GM20431 (cell line): Measurements from ENCODE around the gene ALG12.

Source experiments
- in situ Hi-C: fragments of 300-500 bp; cut with MseI, MboI; formaldehyde crosslinking; loops from one replicate; pipeline ENCODE4 v1.15.0; 2020; ENCODE audit warnings: low sequenced_read_pairs; ENCODE audit not compliant: unreplicated experiment

Gene ALG12

DNA sequence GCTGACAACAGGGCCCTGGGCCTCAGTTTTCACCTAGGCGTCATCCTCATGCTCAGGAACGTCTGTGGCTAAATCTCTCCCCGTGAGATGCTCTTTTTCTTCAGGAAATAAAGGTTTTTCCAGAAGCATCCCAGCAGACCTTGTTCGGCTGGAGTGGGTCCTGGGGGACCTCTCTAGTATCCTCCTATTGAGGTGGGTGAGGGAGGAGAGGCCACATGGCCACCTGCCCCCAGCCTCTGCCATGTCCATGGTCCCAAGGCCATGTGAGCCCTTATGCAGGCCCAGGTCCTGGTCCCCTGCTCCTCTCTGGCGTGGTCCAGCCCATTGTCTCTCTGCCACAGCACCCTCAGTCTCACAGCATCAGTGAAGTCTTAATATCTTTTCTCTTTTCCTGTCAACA, 22.0 kb downstream of the ALG12 start:
- in situ Hi-C loops: no loop called here

- in situ Hi-C loops: no loop called here
Observed at GRCh38 chr22:49894322-49895054, 23.8 kb downstream of the ALG12 start.

DNA sequence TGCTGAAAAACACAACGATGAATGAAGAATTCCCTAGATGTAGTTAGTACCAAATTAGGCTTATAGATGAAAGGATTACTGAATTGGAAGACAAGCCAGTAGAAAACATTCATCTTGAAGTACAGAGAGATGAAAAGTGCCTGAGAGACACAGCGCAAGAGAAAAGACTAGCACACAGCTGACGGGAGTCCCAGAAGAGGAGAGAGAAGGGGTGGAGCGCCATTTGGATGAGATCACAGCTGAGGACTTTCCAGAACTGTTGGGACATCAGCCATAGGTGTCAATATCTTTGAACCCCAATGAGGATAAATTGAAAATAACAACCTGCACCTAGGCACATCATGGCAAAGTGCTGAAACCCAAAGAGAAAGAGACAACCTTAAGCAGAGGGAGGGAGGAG, 25.2 kb downstream of the ALG12 start:
- in situ Hi-C loops: no loop called here

GRCh38 chr22:49892226-49892899, 25.9 kb downstream of the ALG12 start:
- in situ Hi-C loops: no loop called here

- in situ Hi-C loops: no loop called here
Observed at GRCh38 chr22:49889071-49889470, 29.2 kb downstream of the ALG12 start.

GRCh38 chr22:49887702-49888101, 30.5 kb downstream of the ALG12 start:
- in situ Hi-C loops: no loop called here

- in situ Hi-C loops: no loop called here
Observed at GRCh38 chr22:49887064-49887451, 31.2 kb downstream of the ALG12 start.

DNA sequence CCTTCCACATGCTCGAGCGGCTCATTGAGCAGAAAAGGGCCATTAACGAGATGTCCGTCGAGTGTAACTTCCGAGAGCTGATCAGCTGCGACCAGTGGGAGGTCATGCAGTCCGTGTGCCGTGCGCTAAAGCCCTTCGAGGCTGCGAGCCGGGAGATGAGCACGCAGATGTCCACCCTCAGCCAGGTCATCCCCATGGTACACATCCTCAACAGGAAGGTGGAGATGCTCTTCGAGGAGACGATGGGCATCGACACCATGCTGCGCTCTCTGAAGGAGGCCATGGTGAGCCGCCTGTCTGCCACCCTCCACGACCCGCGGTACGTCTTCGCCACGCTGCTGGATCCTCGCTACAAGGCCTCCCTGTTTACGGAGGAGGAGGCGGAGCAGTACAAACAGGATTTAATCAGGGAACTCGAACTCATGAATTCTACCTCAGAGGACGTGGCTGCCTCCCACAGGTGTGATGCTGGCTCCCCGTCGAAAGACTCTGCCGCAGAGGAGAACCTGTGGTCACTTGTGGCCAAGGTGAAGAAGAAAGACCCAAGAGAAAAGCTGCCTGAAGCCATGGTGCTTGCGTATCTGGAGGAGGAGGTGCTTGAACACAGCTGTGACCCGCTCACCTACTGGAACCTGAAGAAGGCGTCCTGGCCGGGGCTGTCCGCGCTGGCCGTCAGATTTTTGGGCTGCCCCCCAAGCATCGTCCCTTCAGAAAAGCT, 31.7 kb downstream of the ALG12 start:
- in situ Hi-C loops: no loop called here

DNA sequence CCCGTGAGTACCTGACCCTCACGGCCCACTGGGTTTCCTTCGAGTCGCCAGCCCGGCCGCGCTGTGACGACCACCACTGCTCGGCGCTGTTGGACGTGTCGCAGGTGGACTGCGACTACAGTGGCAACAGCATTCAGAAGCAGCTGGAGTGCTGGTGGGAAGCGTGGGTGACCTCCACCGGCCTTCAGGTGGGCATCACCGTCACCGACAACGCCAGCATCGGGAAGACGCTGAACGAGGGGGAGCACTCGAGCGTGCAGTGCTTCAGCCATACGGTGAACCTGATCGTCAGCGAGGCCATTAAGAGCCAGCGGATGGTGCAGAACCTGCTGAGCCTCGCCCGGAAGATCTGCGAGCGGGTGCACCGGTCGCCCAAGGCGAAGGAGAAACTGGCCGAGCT, 32.4 kb downstream of the ALG12 start:
- in situ Hi-C loops: no loop called here

- in situ Hi-C loops: no loop called here
Observed at GRCh38 chr22:49885281-49885680, 33.0 kb downstream of the ALG12 start.

GRCh38 chr22:49884503-49885260, 33.6 kb downstream of the ALG12 start:
- in situ Hi-C loops: no loop called here

DNA sequence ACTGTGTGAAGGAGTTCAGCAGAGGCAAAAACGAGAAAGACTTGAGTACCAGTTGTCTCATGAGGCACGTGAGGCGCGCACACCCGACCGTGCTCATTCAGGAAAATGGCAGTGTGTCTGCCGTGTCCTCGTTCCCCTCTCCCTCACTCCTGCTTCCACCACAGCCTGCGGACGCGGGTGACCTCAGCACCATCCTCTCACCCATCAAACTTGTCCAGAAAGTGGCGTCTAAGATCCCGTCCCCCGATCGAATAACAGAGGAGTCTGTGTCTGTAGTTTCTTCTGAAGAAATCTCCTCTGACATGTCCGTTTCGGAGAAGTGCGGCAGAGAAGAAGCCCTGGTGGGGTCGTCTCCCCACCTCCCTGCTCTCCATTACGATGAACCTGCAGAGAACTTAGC, 34.2 kb downstream of the ALG12 start:
- in situ Hi-C loops: no loop called here

DNA sequence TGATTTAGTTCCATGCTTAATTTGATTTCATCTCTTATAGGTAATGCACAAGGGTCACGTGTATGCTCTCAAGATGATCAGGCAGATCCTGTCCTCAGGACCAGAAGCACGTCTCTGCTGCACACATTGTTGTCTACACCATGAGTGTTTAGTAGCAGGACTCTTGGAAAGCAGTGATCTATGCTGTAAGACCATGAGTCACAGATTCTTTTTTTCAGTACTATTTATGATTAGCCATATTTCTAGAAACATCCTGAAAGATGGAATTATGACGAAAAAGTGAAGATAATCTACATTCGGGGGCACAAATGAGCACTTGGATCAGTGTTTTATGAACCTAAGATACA, 35.0 kb downstream of the ALG12 start:
- in situ Hi-C loops: no loop called here

- in situ Hi-C loops: no loop called here
Observed at GRCh38 chr22:49882519-49883293, 35.5 kb downstream of the ALG12 start.

- in situ Hi-C loops: no loop called here
Observed at GRCh38 chr22:49881856-49882255, 36.4 kb downstream of the ALG12 start.

- in situ Hi-C loops: no loop called here
Observed at GRCh38 chr22:49880281-49880680, 38.0 kb downstream of the ALG12 start.

DNA sequence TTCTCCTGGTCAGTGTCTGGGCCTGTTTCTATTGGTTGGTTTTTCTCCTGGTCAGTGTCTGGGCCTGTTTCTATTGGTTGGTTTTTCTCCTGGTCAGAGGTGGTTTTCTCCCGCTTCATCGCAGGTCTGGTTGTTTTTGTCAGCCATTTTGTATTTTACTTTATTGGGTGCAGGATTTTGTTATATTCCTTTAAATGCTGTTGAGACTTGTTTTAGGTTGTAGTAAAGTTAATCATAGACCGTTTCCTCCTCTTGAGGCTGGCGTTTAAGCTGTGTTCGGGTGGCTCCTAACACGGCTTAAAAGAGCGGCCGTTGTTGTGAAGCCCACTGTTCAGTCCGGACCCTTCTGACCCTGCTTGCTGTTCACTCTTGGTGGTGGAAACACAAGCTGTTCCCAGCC, 38.4 kb downstream of the ALG12 start:
- in situ Hi-C loops: no loop called here

DNA sequence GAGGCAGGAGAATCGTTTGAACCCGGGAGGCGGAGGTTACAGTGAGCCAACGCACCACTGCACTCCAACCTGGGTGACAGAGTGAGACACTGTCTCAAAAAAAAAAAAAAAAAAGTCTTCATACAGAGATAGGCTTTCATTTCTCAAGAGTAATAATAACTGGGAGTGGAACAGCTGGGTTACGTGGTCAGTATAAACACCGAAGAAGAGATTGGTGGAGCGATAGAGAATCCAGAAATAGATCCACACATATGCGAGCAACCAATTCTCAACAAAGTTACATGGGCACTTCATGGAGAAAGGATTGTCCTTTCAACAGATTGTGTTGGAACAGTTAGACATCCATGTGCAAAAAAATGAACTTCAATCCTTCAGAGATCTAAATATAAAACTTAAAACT, 40.0 kb downstream of the ALG12 start:
- in situ Hi-C loops: no loop called here

- in situ Hi-C loops: no loop called here
Observed at GRCh38 chr22:49877642-49878041, 40.6 kb downstream of the ALG12 start.
